SK-N-SH (cell line): ENCODE data around the gene SPEG. TPM values are rescaled to one million over a fixed set of nuclear protein-coding genes. Genes with fewer than 3 reads are reported as not detected.

Experiments
- CTCF ChIA-PET: fragments of 300-600, 350-600 bp; formaldehyde crosslinking; extraction: SDS; loops from one replicate; lab custom pipeline; 2021; lab: Yijun Ruan, JAX
- POLR2A ChIA-PET: fragments of 350-600 bp; sonication (Branson Sonifier 250); formaldehyde crosslinking; extraction: SDS; loops from one replicate; lab custom pipeline; 2020; ENCODE audit warnings: antibody characterized with exemption, inconsistent platforms; lab: Yijun Ruan, JAX
- DNase-seq: peaks from one replicate; pipeline ENCODE4 v3.0.0; 2012
- H2AFZ ChIP-seq: fragments of 200-600 bp; sonication (generic); 2 replicates; pipeline ENCODE4 v1.8.1; 2016; ENCODE audit warnings: antibody characterized with exemption, mild to moderate bottlenecking, low read depth
- H3F3A ChIP-seq: fragments of 200-600 bp; sonication (generic); replicated peaks from 2 replicates; pipeline ENCODE3; 2016; ENCODE audit warnings: antibody characterized with exemption, mild to moderate bottlenecking; ENCODE audit not compliant: insufficient read depth
- H3K27ac ChIP-seq, 2 experiments: fragments of 200-500 bp in 1 of 2; fragments of 200-600 bp in 1 of 2; sonication (Bioruptor generic) in 1 of 2; sonication (generic), shearing (Covaris generic) in 1 of 2; 2 replicates each; pipeline versions ENCODE4 v1.5.1 to v1.6.1; 2014 to 2016; ENCODE audit warnings: low read depth in 2 of 2, inconsistent platforms in 1 of 2, low read length in 1 of 2, mild to moderate bottlenecking in 1 of 2, mixed read lengths in 1 of 2
- H3K27me3 ChIP-seq: fragments of 200-600 bp; sonication (generic), shearing (Covaris generic); 2 replicates; pipeline ENCODE4 v1.6.1; 2016; ENCODE audit warnings: mixed run types; ENCODE audit not compliant: insufficient read depth
- H3K36me3 ChIP-seq, 2 experiments: fragments of 200-500 bp in 1 of 2; fragments of 200-600 bp in 1 of 2; sonication (Bioruptor generic) in 1 of 2; sonication (generic) in 1 of 2; replicated peaks in 1 of 2; 2 replicates each; pipeline versions ENCODE3 to v1.5.1; 2014 to 2016; ENCODE audit warnings: low read length in 1 of 2, mild to moderate bottlenecking in 1 of 2; ENCODE audit not compliant: insufficient read depth in 2 of 2, control insufficient read depth in 1 of 2
- H3K4me1 ChIP-seq, 2 experiments: fragments of 200-500 bp in 1 of 2; fragments of 200-600 bp in 1 of 2; sonication (Bioruptor generic) in 1 of 2; sonication (generic), shearing (Covaris generic) in 1 of 2; 2 replicates each; pipeline versions ENCODE4 v1.5.1 to v1.6.1; 2014 to 2016; ENCODE audit warnings: low read depth in 1 of 2, low read length in 1 of 2, mixed run types in 1 of 2; ENCODE audit not compliant: insufficient read depth in 2 of 2, control insufficient read depth in 1 of 2
- H3K4me2 ChIP-seq: fragments of 200-600 bp; sonication (generic), shearing (Covaris generic); 2 replicates; pipeline ENCODE4 v1.6.1; 2017; ENCODE audit warnings: mixed run types
- H3K4me3 ChIP-seq, 2 experiments: fragments of 200-500 bp in 1 of 2; fragments of 200-600 bp in 1 of 2; sonication (Bioruptor generic) in 1 of 2; sonication (generic), shearing (Covaris generic) in 1 of 2; 2 replicates each; pipeline versions ENCODE4 v1.5.1 to v1.8.1; 2014 to 2016; ENCODE audit warnings: low read depth in 2 of 2, inconsistent platforms in 1 of 2, low read length in 1 of 2, mild to moderate bottlenecking in 1 of 2, mixed read lengths in 1 of 2, moderate library complexity in 1 of 2
- H3K79me2 ChIP-seq: fragments of 200-600 bp; sonication (generic); 2 replicates; pipeline ENCODE4 v1.8.1; 2017; ENCODE audit warnings: mild to moderate bottlenecking; ENCODE audit not compliant: insufficient read depth
- H3K9ac ChIP-seq: fragments of 200-600 bp; sonication (generic); 2 replicates; pipeline ENCODE4 v1.6.1; 2017; ENCODE audit warnings: mixed run types
- H3K9me2 ChIP-seq: fragments of 200-600 bp; sonication (generic); 2 replicates; pipeline ENCODE4 v1.6.1; 2017; ENCODE audit warnings: mixed run types
- H3K9me3 ChIP-seq: fragments of 200-600 bp; sonication (generic); 2 replicates; pipeline ENCODE4 v1.6.1; 2017; ENCODE audit warnings: mixed run types, mild to moderate bottlenecking, moderate library complexity
- H4K20me1 ChIP-seq: fragments of 200-600 bp; sonication (generic); 2 replicates; pipeline ENCODE4 v1.6.1; 2017; ENCODE audit warnings: mild to moderate bottlenecking, mixed run types; ENCODE audit not compliant: insufficient read depth
- CTCF ChIP-seq: fragments of 200-600 bp; sonication (generic); IDR thresholded peaks from 2 replicates; pipeline ENCODE4 v1.6.1; 2017; ENCODE audit warnings: antibody characterized with exemption, mild to moderate bottlenecking, moderate library complexity
- EP300 ChIP-seq, 2 experiments: IDR thresholded peaks; 2 replicates each; pipeline versions ENCODE4 v1.4.0 to v1.6.1; 2012; ENCODE audit warnings: borderline replicate concordance in 1 of 2, low read depth in 1 of 2, low read length in 1 of 2
- GABPA ChIP-seq: IDR thresholded peaks from 2 replicates; pipeline ENCODE4 v1.4.0; 2012; ENCODE audit warnings: low read depth, mild to moderate bottlenecking
- GATA2 ChIP-seq: sonication (generic); formaldehyde crosslinking; IDR thresholded peaks from 2 replicates; pipeline ENCODE4 v1.5.0; 2020; ENCODE audit warnings: mild to moderate bottlenecking, missing genetic modification reagents
- JUND ChIP-seq: IDR thresholded peaks from 2 replicates; pipeline ENCODE4 v1.4.0; 2012
- MAX ChIP-seq: IDR thresholded peaks from 2 replicates; pipeline ENCODE4 v1.4.0; 2012; ENCODE audit warnings: low read depth
- MEF2A ChIP-seq: IDR thresholded peaks from 2 replicates; pipeline ENCODE4 v1.4.0; 2012; ENCODE audit warnings: low read depth, borderline replicate concordance
- MXI1 ChIP-seq: IDR thresholded peaks from 2 replicates; pipeline ENCODE4 v1.6.1; 2012; ENCODE audit warnings: mild to moderate bottlenecking, low read depth, low read length, improper control_type of control experiment
- NFIC ChIP-seq: IDR thresholded peaks from 2 replicates; pipeline ENCODE4 v1.4.0; 2012; ENCODE audit warnings: borderline replicate concordance
- REST ChIP-seq: IDR thresholded peaks from 2 replicates; pipeline ENCODE4 v1.6.1; 2012; ENCODE audit warnings: mild to moderate bottlenecking, low read depth, low read length, moderate library complexity
- RXRA ChIP-seq: IDR thresholded peaks from 2 replicates; pipeline ENCODE4 v1.4.0; 2012; ENCODE audit warnings: low read depth, mild to moderate bottlenecking, borderline replicate concordance
- TAF1 ChIP-seq: IDR thresholded peaks from 2 replicates; pipeline ENCODE4 v1.6.1; 2012; ENCODE audit warnings: low read depth, mild to moderate bottlenecking, low read length, moderate library complexity, borderline replicate concordance
- TCF12 ChIP-seq: IDR thresholded peaks from 2 replicates; pipeline ENCODE4 v1.4.0; 2012
- TEAD4 ChIP-seq: IDR thresholded peaks from 2 replicates; pipeline ENCODE4 v1.4.0; 2012; ENCODE audit warnings: mild to moderate bottlenecking, borderline replicate concordance; ENCODE audit not compliant: insufficient read depth
- USF2 ChIP-seq: fragments of 150-350 bp; IDR thresholded peaks from 2 replicates; pipeline ENCODE4 v1.6.1; 2017; ENCODE audit warnings: antibody characterized with exemption, low read length, low read depth, borderline replicate concordance
- YY1 ChIP-seq: IDR thresholded peaks from 2 replicates; pipeline ENCODE4 v1.4.0; 2012; ENCODE audit warnings: low read depth, mild to moderate bottlenecking
- WGBS: methylation state at CpG from one replicate; pipeline ENCODE4 v1.1.6; 2017; ENCODE audit warnings: low lambda C conversion rate; 5-methylcytosine and 5-hydroxymethylcytosine counted together
- polyA plus RNA-seq, 3 experiments: library from polyadenylated mRNA; depleted of rRNA; stranded (reverse); fragments of >200 nt; gene quantifications; 2 replicates each; pipeline ENCODE4 v1.2.3, GENCODE V29; 2012

SPEG gene
- polyA plus RNA-seq, 1 of the 3 experiments (the other 2 are of a cell fraction), result 107 TPM

GRCh38 chr2:219495531-219496122, 61.0 kb downstream of the SPEG start (continued):
- TF ChIP-seq TEAD4 (no peak), USF2 (peak; percentile 22; the same call in 1 of the 2 replicates), RXRA (no peak), MXI1 (peak; percentile 75; the same call in 1 of the 2 replicates), TCF12 (no peak)

GRCh38 chr2:219496247-219496824, 61.7 kb downstream of the SPEG start:
- CTCF ChIA-PET, result interaction anchor here (0.6 to 62.1 kb wide), 15 partner anchors 2 to 108 kb away, joined by 3 to 2824 read pairs (median 5); partner anchors contain the start of genes ASIC4, CHPF, GMPPA and TMEM198
- H3K9me2 ChIP-seq, result no peaks in the 10 kb centered on the region
- POLR2A ChIA-PET, result interaction anchor here (0.7 to 4.6 kb wide), 7 partner anchors 12 to 33 kb away, joined by 3 to 53 read pairs (median 15); partner anchors contain the start of gene ASIC4
- H3K27ac ChIP-seq, result no peak overlapping the region; a peak in 1 of 4 replicates
- no peak for TF ChIP-seq JUND
- TF ChIP-seq MXI1, result no peak
- no peak for TF ChIP-seq REST
- no peak for TF ChIP-seq RXRA
- no peak for TF ChIP-seq NFIC
- no peak for TF ChIP-seq MAX
- TF ChIP-seq TEAD4, result no peak
- TF ChIP-seq EP300 (IDR thresholded peaks at IDR 0.05; ENCODE audit: borderline replicate concordance in 1 of 2, low read depth in 1 of 2, low read length in 1 of 2), result no peak
- no peak for TF ChIP-seq GABPA
- TF ChIP-seq MEF2A, result no peak
- TF ChIP-seq YY1, result no peak
- no peak for TF ChIP-seq TAF1
- no peak for TF ChIP-seq GATA2 (CRISPR knock-in tag)
- TF ChIP-seq CTCF, result no peak
- H3F3A ChIP-seq, result no peaks in the 10 kb centered on the region
- no peak overlapping the region for H3K4me2 ChIP-seq
- H3K4me3 ChIP-seq, result no peak overlapping the region
- H3K36me3 ChIP-seq, result peaks cover 3 to 4% of the 10 kb centered on the region in 2 experiments
- no peak overlapping the region for H3K9ac ChIP-seq
- no peak overlapping the region for H2AFZ ChIP-seq
- peaks cover 16 to 53% of the 10 kb centered on the region in 2 experiments for H3K4me1 ChIP-seq
- WGBS, result 86% methylated on average over 18 of the region's 20 CpGs
- no peak for DNase-seq
- H3K79me2 ChIP-seq, result peaks cover 20% of the 10 kb centered on the region
- H3K27me3 ChIP-seq, result no peaks in the 10 kb centered on the region
- no peaks in the 10 kb centered on the region for H4K20me1 ChIP-seq
- H3K9me3 ChIP-seq, result no peaks in the 10 kb centered on the region
